ENCODE data around the gene NYNRIN.
"Not testable (repeated sequence)": the region's sequence is repeated elsewhere in the genome, so short reads cannot be mapped to it uniquely, and the experiment has no call there.

The NYNRIN gene

DNA sequence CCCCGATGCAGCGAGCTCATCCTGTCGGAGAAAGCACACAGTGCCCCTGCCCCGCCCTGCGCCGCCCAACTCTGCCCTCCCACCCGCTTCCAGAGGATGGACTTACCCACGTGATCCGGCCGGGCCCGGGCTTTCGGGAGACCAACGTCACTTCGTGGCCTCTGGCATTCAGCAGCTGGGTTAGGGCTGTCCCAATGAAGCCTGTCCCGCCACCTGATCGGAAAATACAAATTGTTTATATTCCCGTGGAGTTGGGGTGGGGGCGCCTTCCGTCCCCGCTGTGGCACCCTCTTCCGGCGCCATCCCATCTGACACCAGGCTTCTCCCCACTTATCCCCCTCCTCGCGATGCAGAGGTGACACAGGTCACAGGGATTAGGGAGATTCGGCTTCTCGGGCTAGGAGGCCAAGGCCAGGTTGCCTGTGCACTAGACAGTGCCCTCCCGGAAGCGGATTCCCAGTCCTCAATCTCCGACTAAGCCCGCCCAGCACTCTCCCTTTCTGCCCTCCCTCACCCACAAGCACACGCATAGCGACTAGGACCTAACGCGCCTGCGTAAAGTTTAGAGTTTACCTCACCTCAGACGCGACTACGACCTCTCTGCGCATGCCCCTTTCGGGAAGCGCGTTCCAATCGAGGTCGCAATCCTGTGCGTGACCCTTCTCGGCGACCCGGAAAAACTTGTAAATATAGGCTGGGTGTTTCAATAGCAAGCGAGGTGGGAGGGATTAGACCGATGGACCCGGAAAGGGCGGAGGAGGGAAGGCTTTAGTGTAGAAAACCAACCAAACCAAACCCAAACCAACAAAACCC, 43.6 kb downstream of the NYNRIN start, which contains the start of gene SDR39U1:
TSS of gene SDR39U1 (minus strand) at position 537 of the 813 bp plus-strand sequence. CDS start at position 530, 7 bp downstream.
- H3K4me3 ChIP-seq (ENCODE audit: low read depth, low read length) = peak within 1 kb of the TSS; percentile 89

GRCh38 chr14:24443053-24443665, 44.4 kb downstream of the NYNRIN start:
- H3K4me3 ChIP-seq (ENCODE audit: low read depth, low read length) = peak overlapping the region; percentile 89

DNA sequence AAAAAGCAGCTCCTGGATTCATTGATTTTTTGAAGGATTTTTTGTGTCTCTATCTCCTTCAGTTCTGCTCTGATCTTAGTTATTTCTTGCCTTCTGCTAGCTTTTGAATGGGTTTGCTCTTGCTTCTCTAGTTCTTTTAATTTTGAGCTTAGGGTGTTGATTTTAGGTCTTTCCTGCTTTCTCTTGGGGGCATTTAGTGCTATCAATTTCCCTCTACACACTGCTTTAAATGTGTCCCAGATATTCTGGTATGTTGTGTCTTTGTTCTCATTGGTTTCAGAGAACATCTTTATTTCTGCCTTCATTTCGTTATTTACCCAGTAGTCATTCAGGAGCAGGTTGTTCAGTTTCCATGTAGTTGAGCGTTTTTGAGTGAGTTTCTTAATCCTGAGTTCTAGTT, 52.0 kb downstream of the NYNRIN start:
- H3K4me3 ChIP-seq (ENCODE audit: low read depth, low read length) = not testable (repeated sequence)

GRCh38 chr14:24456980-24457379, 58.2 kb downstream of the NYNRIN start:
- no peak overlapping the region for H3K4me3 ChIP-seq (ENCODE audit: low read depth, low read length)

- no peak overlapping the region for H3K4me3 ChIP-seq (ENCODE audit: low read depth, low read length)
These were observed 59.9 kb downstream of the NYNRIN start for GRCh38 chr14:24458736-24459135.

GRCh38 chr14:24459331-24459730, 60.5 kb downstream of the NYNRIN start:
- H3K4me3 ChIP-seq (ENCODE audit: low read depth, low read length) = no peak overlapping the region

DNA sequence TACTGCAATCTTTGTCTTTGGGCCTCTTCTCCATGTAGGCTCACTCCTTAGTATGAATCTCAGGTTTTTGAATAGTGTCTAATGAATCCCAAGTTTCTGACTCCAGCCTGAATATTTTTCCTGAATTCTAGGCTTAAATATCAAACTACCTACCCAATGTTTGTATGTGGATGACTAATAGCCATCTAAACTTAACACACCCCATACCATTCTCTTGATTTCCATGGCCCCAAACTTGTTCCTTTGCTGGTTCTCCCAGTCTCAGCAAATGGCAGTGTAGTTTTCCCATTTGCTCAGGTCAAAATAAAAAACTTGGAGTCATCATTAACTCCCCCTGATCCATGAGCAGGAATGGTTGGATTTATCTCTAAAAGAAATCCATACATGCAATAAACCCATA, 62.5 kb downstream of the NYNRIN start:
- no peak overlapping the region for H3K4me3 ChIP-seq (ENCODE audit: low read depth, low read length)

- H3K4me3 ChIP-seq (ENCODE audit: low read depth, low read length) = no peak overlapping the region
These were observed 64.4 kb downstream of the NYNRIN start for GRCh38 chr14:24463017-24463883.

DNA sequence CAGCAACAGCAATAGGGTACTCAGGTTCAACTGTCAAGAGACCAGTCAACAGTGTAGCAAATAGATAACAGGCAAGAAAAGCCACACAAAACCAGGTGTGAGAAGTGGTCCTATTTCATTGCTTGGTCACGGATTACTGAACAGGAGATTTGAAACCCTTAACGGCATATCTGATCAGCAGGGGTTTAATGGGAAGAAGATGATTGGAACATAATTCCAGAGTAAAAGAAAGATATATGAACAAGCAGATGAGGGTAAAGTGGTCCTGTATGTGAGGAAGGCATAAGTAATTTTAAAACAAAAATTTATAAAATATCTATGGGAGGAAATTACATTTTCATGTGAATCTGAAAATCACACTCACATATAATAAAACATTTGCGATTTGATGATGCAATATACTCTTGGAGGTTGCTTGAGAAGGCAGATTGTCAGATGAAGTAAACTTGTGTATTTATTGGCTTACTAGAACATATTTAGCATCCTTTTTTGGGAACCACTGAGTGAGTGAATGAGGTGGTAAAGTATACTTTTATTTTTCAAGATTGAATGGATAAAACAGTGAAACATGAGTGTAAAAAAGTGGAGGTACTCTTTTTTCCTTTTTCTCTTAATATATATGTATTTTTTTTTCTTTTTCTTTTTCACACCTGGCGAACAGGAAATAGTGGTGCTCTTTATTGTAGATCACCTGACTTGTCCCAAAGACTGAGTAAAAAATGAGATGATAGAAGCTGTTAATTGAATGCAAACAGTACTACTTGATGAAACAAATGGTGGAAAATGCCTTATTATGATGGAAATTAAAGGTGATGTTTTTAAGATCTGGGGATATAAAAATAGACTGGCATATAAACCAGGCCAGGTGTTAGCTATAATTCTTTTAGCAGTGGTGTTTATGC, 65.3 kb downstream of the NYNRIN start:
- H3K4me3 ChIP-seq (ENCODE audit: low read depth, low read length) = no peak overlapping the region

GRCh38 chr14:24465368-24465767, 66.6 kb downstream of the NYNRIN start:
- no peak overlapping the region for H3K4me3 ChIP-seq (ENCODE audit: low read depth, low read length)

- no peak overlapping the region for H3K4me3 ChIP-seq (ENCODE audit: low read depth, low read length)
These were observed 67.0 kb downstream of the NYNRIN start for GRCh38 chr14:24465805-24466204.
